HUDEP-2 (cell line): Measurements from ENCODE around the gene SLC4A1.

Experiments used
- DNase-seq, 76 experiments: peaks; one replicate each; lab custom pipeline; 2025; ENCODE audit not compliant: unreplicated experiment in 76 of 76; lab: John Stamatoyannopoulos, UW

SLC4A1 gene

DNA sequence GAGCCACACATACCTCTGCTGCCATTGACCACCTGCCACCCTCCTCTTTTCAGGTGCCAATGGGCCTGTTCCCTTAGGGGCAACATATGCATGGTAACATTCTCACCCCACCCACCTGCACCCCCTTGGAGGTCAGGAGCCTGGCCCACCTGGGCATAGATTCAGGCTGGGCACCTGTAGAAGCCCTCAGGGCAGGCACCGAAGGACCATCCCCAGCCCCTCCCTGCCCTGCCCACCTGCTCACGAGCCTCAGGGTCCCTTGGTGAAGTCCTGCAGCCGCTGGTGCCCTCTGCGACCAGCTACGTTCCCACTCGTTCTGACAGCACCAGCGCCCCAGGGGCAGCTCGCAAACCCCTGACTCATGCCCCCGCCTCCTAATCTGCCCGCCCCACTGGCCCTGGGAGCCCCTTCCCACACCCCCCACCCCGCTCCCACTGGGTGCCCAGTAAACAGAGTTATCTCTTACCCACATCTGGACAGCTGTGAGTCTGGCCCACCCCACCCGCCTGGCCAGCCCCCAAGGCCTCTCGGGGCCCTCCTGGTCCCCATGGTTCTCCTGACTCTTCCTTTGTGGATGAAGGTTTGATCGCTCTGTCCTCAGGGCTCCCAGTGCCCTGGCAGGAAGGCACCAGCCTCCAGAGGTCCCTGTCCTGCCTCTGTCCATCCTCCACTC, at the start of gene SLC4A1:
Gene SLC4A1 (minus strand): TSS at position 318 of the 673 bp plus-strand sequence. CDS start 5,269 bp downstream, outside the sequence.
- DNase-seq = peak in 65 of 76 experiments; percentile 10 to 95 (median 71)

DNA sequence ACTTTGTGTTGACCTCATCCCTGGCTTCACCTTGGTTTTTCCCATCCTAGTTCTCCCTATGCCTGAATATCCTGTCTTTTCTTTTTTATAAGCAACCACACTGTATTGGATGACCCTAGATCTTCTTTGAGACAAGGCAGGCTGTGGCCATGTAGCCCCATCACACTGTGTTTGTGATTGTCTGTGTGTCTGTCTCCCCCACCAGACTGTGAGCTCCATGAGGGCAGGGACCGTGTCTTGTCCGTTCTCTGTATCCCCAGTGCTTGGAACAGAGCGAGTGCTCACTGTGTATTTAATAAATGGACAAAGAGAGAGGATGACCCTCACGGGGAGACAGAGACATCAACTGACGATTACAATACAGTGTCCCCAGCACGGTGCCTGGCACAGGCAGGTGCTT, 49.6 kb upstream of the SLC4A1 start:
- DNase-seq = no peak

DNA sequence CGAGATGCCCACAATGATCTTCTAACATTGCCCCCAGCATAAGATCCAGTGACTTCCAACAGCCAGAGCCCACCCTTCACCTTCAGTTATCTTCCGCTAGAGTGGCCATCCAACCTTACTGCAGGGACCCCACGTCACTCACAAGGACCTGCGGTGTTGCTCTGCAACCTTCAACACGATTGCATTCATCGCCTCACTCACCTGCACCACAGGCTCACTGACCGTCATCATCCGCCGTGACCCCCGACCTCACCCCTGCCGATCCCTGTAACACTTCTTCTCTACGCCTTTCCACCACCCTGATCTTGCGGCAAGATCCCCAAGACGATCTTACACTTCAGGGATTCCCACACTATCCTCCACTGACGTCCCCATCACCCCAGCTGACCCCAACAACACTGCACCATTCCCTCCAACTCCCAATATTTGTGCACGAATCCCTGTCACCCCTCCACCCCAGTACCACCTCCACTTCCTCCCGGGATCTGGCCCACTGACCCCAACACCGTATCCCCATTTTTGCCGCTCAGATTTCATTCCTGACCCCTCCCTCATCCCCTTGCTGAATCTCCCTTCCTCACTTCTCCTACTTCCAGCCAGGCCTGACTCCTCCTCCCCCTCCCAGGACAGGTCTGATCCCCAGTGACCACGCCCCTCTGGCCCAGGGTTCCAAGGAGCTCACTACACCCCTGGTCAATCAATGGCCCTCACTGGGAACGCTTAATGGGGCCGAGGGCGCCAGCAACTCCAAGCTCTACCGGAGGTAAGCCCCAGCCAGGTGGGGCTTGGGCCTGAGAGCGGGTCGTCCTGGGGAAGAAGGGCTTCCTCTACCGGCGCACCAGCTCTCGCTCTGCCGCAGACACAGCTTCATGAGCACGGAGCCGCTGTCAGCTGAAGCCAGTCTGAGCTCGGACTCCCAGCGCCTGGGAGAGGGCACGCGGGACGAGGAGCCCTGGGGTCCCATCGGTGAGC, 48.1 kb upstream of the SLC4A1 start:
- DNase-seq = peak in 4 of 76 experiments; percentile 18 to 29 (median 22)

DNA sequence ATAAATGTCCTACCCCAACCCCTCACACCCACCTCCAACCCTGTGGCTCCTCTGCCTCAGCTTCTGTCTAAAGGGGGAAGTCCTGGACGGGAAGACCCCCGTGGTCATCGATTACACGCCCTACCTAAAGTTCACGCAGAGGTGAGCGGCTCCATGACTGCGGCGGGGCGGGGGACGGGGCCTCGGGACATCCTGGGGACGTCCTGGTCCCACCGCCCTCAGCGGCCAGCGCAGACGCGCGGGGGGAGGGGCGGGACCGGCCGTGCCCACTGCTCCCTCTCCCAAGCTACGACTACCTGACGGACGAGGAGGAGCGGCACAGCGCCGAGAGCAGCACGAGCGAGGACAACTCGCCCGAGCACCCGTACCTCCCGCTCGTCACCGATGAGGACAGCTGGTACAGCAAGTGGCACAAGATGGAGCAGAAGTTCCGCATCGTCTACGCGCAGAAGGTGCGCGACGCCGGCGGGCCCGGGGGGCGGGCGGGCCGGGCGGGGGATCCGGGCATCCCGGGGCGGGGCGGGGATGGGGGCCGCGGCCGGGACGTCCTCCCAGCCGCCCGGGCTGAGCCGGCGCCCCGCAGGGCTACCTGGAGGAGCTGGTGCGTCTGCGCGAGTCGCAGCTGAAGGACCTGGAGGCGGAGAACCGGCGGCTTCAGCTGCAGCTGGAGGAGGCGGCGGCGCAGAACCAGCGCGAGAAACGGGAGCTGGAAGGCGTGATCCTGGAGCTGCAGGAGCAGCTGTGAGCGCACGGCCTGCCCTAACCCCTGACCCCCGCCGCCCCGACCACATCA, 47.1 kb upstream of the SLC4A1 start:
- DNase-seq = peak in 15 of 76 experiments; percentile 10 to 51 (median 23)

DNA sequence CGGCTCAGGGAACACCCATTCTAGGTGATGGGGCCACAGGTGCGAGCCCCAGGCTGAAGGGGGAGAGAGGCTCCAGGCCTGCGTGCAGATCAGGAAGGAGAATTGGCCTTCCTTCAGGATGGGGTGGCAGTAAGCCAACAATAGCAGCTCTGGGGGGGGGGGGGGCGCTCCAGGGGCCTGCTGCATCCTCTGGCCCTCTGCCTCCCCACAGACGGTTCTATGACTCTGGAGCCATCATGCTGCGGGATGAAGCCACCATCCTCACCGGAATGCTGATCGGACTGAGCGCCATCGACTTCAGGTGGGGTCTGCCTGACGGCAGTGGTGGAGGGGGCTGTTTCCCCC, 46.6 kb upstream of the SLC4A1 start:
- DNase-seq = no peak

DNA sequence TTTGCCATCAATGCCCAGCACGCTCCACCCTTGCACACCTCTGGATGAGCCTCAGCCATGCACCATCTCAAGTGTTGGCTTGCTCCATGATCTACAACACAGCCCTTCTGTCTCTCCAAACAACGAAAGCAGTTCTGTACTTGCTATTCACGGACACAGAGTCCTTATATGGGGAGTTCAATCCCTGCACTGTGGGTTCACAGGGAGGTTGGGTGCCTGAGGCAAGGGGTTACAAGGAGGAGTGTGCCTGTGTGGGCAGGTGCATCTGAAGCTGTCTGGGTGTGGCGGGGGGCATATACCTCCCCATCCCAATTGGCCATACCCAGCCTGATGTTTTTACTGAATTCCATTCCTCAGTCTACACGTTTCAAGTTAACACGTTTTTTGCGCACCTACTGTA, 46.1 kb upstream of the SLC4A1 start:
- no peak for DNase-seq

DNA sequence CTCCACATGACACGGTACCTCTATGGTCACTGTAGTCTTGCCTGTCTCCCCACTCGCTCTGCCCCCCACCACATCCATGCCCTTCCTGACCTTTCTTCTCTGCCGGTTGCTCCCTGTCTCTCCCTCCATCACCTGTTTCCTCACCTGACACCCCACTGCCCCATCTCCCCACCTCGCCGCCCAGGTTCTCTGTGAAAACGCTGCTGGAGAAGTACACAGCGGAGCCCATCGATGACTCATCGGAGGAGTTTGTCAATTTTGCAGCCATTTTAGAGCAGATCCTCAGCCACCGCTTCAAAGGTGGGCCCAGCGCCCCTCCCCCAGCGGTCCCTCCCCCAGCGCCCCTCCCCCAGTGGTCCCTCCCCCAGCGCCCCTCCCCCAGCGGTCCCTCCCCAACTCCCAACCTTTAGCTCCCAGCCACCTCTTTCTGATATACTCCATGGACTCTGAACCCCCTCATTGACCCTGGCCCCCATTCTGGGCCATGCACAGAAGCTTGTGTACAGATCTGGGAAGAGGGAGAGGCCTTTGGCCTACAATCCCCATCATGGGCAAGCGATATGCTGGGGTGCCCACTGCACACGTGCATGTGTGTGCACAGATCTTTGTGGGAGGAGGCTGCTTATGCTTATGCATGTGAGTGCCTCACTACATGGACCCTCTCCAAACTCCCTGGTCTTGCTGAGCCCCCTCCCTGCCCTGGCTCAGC, 44.6 kb upstream of the SLC4A1 start:
- no peak for DNase-seq

DNA sequence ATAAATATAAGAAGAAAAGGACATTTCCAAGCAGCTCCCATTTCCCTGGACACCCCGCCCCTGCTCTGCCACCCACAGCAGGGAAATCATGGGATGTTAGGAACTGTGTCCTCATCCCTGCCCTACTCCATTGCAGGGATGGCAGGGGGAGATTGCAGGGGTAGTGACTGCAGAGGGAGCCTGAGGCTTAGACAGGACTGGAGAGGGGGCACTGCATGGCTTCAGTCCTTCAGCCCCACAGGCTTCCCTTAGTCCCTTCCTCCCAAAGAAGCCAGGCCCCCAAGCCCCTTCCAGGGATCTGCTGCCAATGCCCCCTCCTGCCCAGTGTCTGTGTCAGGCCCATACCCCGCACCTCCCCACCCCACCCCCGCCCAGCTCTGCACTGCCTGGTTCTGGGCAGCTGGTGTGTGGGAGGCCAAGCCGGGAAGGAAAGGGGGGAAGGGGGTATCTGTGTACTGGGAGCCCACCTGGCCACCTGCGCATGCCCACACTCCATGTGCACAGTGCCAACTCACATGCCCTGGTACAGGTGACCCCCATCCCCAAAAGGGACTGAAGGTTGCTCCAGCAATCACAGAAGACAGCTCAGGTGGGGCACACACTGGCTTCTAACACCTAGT, 43.7 kb upstream of the SLC4A1 start:
- no peak for DNase-seq

DNA sequence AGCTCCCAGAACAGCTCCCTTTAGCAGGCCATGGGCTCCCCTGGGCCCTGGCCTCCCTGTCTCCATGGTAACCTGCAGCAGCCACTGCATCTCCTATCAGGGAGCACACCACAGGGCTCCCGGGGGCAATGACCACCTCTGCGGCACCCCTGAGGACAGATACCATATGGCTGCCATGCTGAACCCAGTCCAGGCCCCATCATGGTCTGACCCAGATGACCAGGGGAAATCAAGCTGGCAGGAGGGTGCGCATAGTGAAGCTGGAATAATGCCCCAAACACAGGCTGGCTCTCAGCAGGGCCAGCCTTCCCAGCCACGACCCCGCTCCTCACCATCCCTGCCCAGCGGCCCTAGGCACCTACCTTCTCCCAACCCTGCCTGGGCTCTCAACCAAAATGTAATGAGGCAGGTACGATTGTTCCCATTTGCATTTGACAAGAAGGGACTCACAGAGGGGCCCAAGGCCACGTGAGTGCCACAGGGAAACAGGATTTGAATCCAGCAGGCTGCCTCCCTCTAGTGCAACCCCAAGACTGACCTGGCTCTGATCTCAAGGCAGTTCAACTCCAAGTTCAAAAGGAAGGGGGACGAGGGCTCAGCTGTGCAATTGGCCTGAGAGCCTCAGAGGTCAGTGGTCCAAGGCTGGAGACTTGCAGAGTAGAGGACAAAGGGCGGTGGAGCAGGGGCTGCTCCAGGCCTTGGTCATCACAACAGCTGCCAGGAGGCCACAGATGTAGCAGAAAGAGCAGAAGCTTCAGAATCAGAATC, 42.9 kb upstream of the SLC4A1 start:
- DNase-seq = no peak

DNA sequence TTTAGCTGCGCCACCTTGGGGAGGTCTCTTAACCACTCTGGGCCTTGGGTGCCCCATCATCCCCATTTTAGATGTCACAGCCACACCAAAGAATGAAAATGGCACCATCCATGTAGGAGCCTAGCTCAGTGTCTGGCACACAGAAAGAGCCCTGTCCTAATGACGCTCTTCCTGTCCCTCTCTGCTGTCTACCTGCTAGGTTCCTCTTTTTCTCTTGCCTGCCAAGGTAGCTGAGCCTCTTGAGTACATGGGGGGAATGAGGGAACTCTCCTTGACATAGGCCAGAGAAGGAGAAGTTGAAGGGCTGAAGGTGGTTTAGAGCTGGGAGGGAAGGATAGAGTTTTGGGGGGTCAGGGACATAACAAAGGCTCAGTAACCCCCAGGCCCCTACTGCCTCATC, 42.3 kb upstream of the SLC4A1 start:
- no peak for DNase-seq

DNA sequence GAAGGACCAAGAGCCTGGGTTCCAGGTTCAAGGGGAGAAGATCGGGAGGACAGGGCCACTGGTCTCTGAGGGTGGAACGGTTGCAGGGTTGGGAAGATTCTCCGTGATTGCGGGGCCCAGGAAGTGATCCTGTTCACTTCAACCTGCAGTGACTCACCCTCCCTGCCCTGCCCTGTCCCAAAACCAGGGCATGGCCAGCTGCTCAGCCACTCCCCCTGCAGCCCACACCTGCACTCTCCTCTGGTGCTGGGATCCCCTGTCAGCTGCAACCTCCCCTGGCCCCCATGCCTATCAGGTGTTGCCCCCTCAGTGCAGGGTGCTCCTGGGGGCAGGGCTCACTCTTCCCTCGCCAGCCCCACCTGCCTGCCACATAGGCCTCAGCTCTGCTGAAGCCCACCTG, 41.5 kb upstream of the SLC4A1 start:
- DNase-seq = no peak

DNA sequence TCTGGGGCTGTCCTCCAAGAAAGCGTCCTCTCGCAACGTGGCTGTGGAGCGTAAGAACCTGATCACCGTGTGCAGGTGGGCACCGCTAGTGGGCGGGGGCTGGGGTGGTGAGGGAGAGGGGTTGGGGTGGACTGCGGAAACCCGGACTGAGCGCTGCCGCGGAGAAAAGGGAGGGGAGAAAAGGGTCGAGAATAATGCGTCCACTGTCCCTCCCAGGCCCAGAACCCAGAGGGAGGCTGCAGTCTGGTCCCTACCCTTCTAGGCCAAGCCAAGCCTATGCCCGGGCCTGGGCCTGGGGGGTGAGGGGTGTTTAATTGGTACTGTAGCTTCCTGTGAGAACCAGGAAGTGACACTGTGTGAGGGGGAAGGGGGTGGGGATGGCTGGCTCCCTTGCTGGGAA, 40.9 kb upstream of the SLC4A1 start:
- DNase-seq = no peak

DNA sequence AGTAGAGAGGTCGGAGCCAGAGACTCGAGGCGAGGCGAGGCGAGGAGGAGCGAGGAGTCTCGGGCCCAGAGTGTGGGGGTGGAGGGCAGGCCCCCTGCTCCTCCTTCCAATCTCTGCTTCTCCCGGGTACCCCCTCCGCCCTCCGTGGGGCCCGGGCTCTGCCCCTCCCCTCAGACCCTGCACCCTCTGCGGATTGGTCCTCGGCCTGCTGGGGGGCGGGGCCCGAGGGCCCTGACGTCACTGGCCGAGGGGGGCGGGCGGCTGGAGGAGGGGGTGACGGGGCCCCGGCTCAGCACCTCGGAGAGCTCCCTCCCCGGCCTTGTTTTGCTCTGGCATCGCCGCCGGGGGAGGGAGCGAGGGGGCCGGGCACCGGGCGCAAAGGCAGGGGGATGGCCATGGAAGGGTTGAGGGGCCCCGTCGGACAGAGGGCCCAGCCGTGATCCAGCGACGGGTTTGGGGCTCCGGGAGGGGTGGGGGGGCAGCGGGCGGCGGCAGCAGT, 40.4 kb upstream of the SLC4A1 start, which contains the start of gene RUNDC3A:
Gene RUNDC3A (plus strand): TSS at position 282 of the 499 bp plus-strand sequence. CDS start 232 bp downstream, outside the sequence.
- DNase-seq = peak in 62 of 76 experiments; percentile 14 to 83 (median 64)

DNA sequence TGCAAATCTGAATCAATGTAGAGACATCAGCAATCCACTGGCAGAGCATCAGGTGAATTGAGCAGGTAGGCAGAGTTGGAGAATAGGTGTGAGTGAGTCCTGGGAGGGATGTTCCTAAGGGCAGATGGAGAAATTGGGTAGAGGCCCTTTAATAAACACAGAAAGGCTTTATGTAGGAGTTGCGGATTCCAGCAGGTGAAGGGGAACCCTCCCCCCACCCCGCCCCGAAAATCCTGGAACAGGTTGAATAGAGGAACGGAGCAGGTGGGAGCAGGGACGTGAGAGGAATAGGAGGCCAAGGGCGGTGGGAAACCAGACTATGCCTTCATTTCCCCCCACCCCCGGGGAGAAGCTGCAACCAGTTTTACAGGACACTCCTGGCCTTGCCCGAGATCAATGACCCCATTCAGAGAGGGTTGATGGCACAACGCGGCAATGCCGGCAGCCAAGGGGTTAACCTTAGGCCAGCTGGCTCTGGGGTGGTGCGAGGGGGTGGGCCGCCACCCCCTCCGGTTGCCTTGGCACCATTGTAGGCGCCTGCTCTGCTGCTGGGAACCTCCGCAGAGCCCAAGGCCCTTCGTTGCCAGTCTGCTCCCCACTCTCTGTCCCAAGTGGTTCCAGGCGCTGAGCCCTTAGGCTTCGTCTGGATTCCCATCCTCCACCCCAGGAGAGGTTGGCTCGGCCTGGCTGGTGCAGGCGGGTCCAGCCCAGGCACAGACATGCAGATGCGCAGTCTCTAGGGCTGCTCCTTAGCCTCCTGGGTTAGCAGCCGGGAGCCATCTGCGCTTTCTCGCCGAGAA, 39.7 kb upstream of the SLC4A1 start:
- peak in 2 of 76 experiments; percentile 19 to 31 for DNase-seq

DNA sequence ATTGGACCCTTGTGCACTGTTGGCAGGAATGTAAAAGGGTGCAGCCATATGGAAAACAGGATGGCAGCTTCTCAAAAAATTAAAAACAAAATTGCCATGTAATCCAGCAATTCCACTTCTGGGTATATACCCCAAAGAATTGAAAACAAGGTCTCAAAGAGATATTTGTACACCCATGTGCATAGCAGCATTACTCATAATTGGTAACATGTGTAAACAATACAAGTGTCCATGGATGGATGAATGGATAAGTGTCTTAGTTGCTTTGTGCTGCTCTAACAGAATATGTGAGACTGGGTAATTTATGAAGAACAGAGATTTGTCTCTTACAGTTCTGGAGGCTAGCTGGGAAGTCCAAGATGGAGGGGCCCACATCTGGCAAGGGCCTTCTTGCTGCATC, 36.7 kb upstream of the SLC4A1 start:
- no peak for DNase-seq

DNA sequence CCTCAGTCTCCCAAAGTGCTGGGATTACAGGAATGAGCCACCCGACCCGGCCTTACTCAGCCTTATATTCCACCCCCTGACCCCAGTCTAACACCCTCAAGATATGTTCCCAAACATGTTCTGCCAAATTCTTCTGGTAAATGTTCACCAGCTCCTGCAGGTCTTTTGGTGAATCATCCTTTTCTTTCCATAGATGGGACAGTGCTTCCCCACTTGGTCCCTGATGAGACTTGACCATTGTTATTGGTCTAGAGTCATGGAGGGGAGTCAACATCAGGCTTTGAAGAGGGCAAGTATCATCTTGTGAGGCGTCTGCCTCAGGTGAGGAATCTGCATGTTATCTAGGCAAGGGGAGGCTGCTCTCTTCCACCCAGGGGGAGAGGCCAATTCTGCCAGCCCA, 30.0 kb upstream of the SLC4A1 start:
- DNase-seq = no peak

DNA sequence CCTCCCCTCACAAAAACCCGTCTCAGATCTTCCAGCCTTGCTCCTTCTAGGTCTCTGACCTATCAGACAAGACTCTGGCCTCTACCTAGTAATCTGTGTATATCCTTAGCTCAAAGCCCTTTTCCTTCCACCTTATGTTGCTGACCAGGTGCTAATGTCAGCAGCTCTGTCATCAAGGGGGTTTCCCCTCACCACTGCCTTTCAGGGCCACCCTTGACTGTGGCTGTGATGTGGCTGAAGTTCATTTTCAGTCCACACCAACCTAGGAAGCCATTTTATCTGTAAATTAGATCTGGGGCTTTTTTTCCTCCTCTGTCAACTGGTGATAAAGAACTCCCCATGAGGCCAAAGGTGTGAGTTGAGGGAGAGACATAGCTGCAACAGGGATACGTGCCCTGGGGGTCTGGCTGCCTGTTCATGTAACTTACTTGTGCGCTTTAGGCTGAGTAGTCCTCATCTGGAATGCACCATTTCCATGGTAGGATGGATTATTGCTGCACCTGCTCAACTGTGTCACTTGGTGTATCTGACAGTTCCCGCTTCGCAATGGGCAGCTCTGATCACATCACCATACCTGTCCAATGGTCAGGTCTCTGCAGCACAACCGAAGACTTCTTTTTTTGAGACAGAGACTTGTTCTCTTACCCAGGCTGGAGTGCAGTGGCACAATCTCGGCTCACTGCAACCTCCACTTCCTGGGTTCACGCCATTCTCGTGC, 25.7 kb upstream of the SLC4A1 start:
- no peak for DNase-seq
